ENCODE data around the gene CCDC154.
"Not testable (repeated sequence)": the region's sequence is repeated elsewhere in the genome, so short reads cannot be mapped to it uniquely, and the experiment has no call there.

Gene CCDC154

DNA sequence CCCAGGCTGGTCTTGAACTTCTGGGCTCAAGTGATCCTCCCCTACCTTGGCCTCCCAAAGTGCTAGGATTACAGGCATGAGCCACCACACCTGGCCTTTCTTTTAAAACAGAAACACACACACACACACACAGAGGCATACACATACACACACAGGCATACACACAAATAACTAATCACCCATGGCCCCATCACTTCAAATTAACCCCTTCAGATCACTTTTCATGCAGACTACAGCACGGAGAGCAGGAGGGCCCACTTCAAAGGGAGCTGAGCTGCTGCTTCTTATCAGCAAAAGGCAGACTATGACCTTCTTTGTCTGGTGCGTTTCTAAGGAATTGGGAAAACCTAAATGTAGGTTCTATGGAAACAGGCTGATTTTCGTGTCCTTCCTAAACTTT lies 28.6 kb upstream of the CCDC154 start:
- TF ChIP-seq CTCF (IDR thresholded peaks at IDR 0.05; ENCODE audit: control insufficient read depth, insufficient read depth, low read depth, low read length, missing control alignments): no peak
- DNase-seq (ENCODE audit: low read depth): no peak
- no peak overlapping the region for H3K4me3 ChIP-seq (ENCODE audit: control insufficient read depth, low read depth, low read length)

DNA sequence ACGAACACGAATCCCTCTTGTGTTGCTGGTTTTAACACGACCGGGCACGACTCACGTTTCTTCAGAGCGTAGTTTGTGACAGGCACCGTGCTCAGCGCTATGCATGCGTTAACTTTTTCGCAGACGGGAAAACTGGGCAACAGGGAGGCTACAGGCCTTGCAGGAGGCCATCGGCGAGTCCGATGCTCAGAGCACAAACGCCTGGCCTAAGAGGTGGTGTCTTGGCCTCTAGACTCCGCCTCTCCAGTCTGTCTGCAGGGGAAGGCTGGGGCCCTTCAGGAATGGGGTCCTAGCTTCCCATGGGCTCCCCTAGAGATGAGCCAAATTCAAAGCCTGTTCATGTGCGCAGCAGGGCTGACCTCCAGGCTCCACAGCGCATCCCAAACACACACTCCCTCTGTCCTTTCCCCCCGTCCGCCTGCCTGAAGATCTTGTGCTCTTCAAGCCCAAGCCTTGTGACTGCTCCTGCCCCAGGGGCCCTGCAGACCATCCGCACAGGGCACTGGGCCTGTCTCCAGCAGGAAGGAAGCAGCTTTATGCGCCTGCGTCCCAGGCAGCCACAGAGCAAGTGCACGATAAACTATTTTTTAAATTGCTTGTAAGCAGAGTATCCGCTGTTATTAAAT lies 27.3 kb upstream of the CCDC154 start:
- no peak for DNase-seq (ENCODE audit: low read depth)
- H3K4me3 ChIP-seq (ENCODE audit: control insufficient read depth, low read depth, low read length): no peak overlapping the region

DNA sequence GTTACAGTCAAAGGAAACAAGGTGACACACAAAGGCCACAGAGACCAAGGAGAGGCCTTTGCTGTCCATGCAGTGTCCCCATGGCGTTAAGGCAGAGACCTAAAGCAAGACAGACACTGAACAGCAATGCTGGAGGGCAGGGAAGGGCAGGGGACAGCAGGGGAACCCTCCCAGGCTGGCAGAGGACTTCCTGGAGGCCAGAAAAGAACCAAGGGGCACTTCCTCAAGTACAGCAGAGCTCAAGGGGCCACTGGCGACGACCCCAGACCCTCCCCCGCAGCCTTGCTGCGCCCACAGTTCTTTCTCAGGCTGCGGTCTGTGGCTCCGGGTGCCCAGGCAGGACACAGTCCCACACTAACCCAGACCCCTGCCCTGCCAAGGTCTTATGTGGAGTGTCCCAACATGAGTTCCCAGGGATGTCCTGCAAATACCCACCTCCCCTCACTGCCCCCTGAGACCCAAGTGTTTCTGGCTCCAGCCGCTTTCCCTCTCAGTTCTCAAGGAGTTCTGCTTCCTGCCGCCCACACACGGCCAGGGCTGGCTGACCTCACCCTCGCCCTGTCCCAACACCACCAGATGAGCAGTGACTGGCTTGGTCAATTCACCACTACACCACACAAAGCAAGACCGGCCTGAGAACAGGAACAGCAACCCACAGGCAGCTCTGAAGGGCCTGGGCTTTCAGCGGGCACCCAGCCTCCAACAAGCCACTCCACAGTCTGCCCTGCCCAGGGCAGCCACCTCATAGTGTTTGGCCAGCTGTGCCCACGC lies 26.3 kb upstream of the CCDC154 start:
- no peak overlapping the region for H3K4me3 ChIP-seq (ENCODE audit: control insufficient read depth, low read depth, low read length)
- DNase-seq (ENCODE audit: low read depth): no peak
- TF ChIP-seq CTCF (IDR thresholded peaks at IDR 0.05; ENCODE audit: control insufficient read depth, insufficient read depth, low read depth, low read length, missing control alignments): no peak

More for the DNA sequence above, 27.3 kb upstream of the CCDC154 start:
- TF ChIP-seq CTCF (IDR thresholded peaks at IDR 0.05; ENCODE audit: control insufficient read depth, insufficient read depth, low read depth, low read length, missing control alignments): no peak

DNA sequence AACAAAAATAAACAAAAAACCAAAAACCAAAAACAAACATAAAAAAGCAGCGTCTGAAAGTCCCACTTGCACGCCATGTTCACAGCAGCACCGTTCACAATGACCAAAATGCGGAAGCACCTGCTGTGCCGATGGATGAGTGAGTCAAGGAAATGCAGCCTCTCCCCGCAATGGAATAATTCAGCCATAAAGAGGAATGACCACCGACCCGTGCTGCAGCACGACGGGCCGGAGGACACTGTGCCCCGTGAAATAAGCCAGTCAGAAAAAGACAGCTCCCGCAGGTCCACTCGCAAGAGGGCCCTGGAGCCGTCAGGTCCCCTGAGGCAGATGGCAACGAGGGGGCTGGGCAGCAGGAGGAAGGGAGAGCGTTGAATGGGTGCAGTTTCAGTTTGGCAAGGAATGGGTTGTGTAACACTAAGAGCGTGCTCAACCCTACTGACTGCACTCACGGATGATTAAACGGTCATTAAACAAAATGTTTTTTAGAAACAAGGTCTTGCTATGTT lies 25.4 kb upstream of the CCDC154 start:
- TF ChIP-seq CTCF (IDR thresholded peaks at IDR 0.05; ENCODE audit: control insufficient read depth, insufficient read depth, low read depth, low read length, missing control alignments): no peak
- H3K4me3 ChIP-seq (ENCODE audit: control insufficient read depth, low read depth, low read length): no peak overlapping the region
- DNase-seq (ENCODE audit: low read depth): no peak

- not testable (repeated sequence) for DNase-seq (ENCODE audit: low read depth); H3K4me3 ChIP-seq (ENCODE audit: control insufficient read depth, low read depth, low read length)
These were observed 24.8 kb upstream of the CCDC154 start for GRCh38 chr16:1469141-1469540.

- H3K4me3 ChIP-seq (ENCODE audit: control insufficient read depth, low read depth, low read length): no peak overlapping the region
- TF ChIP-seq CTCF (IDR thresholded peaks at IDR 0.05; ENCODE audit: control insufficient read depth, insufficient read depth, low read depth, low read length, missing control alignments): no peak
- no peak for DNase-seq (ENCODE audit: low read depth)
These were observed 24.1 kb upstream of the CCDC154 start for GRCh38 chr16:1468426-1468810.

- DNase-seq (ENCODE audit: low read depth): no peak
- H3K4me3 ChIP-seq (ENCODE audit: control insufficient read depth, low read depth, low read length): no peak overlapping the region
- no peak for TF ChIP-seq CTCF (IDR thresholded peaks at IDR 0.05; ENCODE audit: control insufficient read depth, insufficient read depth, low read depth, low read length, missing control alignments)
These were observed 22.7 kb upstream of the CCDC154 start for GRCh38 chr16:1466968-1467521.
